Cardiac fibroblast (primary cell): ENCODE results near the gene CHD5.
A peak's percentile ranks its signal among the peaks of the same experiment; 100 is the strongest.

Experiments
- DNase-seq, 2 donors: peaks; one replicate each; pipeline versions ENCODE4 v3.0.0 to v3.0.0-alpha.2; 2010; ENCODE audit warnings: low read depth in 2 of 2
- H3K4me3 ChIP-seq, 2 donors: replicated peaks in 1 of 2; 1 replicate in 1 of 2; 2 replicates in 1 of 2; pipeline ENCODE4 v1.5.1; 2011; ENCODE audit warnings: low read depth in 2 of 2, low read length in 2 of 2, mild to moderate bottlenecking in 2 of 2, moderate library complexity in 1 of 2
- CTCF ChIP-seq: IDR thresholded peaks from one replicate; pipeline ENCODE4 v1.5.1; 2011; ENCODE audit warnings: low read depth, mild to moderate bottlenecking, low read length, inconsistent platforms

The CHD5 gene

DNA sequence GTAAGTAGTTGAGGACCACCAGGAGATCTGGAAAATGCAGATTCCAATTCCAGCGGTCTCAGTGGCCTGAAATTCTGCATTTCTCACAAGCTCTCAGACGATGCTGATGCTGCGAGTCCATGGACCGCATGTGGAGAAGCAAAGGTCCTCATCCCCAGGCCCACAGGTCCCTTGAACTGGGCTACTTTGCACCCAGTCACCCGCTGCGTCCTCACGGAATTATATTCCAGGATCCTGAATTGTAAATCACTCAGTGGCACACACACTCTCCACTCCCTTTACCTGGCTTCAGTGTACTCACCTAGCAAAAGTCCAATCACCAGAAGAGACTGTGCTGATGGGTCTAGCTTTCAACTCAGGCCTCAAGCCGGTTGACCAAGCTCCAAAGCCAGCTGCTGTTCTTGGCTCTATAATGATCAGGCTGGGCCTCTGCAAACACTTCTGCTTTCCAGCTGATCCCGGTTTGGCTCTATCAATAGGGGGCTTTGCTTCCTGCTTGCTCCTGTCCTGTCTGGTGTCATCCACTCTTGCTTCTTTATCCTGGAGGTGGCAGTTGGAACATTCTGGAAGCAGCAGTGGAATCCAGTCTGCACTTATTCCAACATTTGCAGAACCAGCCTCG is 20.2 kb upstream of the CHD5 start:
- DNase-seq, result no peak
- no peak for TF ChIP-seq CTCF
- H3K4me3 ChIP-seq, result peak overlapping the region; percentile 38 to 97

DNA sequence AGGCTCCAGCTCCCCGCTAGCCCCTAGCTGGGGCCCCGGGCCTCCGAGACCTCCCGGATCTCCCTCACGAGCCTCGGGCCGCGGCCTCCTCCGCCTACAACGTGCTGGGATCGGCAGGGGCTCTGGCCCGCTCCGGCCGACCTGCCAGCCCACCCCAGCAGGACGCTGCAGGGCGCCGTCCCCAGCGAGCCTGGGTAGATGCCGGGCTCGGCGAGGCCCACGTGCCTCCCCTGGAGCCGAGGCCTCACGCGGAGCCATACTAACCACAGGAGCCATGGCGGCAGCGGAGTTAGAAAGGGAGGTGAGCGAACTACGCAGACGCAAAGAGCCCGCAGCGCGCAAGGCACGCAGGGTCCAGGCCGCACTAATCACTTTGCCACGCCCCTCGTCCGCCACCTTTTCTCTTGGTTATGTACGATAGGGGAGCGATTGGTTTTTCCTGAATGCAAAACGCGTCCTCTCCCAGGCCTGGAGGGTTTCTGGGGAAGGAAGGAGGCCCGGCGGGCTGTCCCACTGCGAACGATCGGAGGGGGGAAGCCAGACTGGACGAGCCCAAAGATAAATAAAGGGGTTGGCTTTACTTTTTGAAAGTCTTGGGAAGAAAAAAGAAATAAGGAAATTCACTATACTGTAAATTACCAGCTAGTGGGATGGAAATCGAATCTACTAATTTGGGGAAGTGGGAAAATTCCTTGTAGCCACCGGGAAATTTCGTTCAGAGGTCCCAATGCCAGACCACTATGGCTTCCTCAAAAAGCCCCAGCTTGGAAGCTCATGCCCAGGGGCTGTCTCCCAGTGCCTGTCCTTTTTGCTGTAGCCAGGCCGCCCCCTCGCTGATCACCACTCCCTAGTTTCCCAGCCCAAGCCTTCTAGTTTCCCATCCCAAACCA is 19.4 kb upstream of the CHD5 start, which contains the start of gene RPL22:
RPL22 (minus strand) TSS at position 298 of the 890 bp plus-strand sequence; CDS start at position 276, 22 bp downstream.
- no peak for TF ChIP-seq CTCF
- peak; percentile 99 to 100 for DNase-seq
- peak within 1 kb of the TSS; percentile 97 to 98 for H3K4me3 ChIP-seq

DNA sequence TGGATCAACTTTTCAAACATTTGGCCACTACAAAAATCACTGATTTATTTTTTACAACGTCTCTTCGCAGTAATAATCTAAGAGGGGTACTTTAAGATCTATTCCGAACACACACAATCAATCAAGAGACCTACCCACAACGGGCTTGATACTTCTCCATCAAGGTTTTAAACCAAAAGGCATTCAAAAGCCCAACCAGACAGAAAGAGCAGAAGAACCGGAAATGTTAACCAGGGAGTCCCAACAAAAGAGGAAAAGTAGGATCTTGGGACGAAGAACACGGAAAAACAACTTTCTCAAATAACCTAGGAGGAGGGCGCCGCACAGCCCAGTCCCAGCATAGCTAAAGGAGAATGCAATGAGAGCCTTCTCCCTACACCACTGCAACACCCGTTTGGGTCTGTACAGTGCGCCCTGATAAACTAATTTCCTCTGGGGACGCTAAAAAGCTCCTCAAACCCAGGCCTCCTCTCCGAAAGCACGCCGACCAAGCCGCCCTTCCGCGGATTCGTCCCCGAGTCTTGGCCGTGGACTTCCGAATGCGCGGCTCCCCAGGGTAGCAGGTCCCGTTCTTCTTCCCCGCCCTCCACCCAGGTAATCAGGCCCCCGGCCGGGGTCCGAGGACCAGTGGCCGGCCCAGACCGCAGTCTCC is 18.7 kb upstream of the CHD5 start:
- TF ChIP-seq CTCF, result no peak
- peak overlapping the region; percentile 97 to 98 for H3K4me3 ChIP-seq
- no peak for DNase-seq

DNA sequence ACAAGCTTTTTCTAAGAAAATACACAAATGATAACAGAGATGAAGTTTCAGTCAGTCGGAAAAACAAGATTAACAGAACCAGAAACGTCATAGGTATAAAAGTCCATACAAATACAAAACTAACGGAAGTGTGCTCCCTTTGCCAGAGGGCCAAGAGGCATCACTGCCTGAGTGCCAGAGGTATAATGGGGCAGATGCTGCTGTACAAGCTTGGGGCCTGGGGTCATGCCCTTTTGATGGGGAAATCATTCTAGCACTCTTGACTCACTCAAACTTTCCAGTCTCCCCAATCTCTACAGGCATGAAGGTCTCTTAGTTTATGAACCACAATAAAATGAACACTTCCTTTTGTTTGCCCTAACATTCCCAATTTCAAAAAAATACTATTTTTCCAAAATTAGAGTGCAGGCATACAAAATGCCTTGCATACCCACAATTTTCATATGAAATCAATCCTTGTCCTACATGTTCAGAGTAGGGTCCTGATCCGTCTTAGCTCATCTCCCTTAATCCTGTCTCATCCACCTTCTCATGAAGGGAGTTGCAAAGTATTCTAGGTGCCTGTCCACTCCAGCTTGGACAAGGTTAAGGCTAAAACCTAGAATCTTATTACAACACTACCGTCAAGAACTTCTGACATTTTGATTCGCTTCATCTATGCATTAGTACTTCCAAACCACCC is 17.8 kb upstream of the CHD5 start:
- no peak for TF ChIP-seq CTCF
- peak overlapping the region; percentile 97 to 98 for H3K4me3 ChIP-seq
- no peak for DNase-seq

GRCh38 chr1:6191968-6192367 is 11.8 kb upstream of the CHD5 start:
- H3K4me3 ChIP-seq, result no peak overlapping the region
- no peak for DNase-seq
- TF ChIP-seq CTCF, result no peak

GRCh38 chr1:6188466-6188865 is 8.3 kb upstream of the CHD5 start:
- no peak for DNase-seq
- no peak for TF ChIP-seq CTCF
- H3K4me3 ChIP-seq, result no peak overlapping the region
